Measurements from ENCODE around the gene AUTS2. TPM values are rescaled to one million over a fixed set of nuclear protein-coding genes. Genes with fewer than 3 reads are reported as not detected.
A peak's percentile ranks its signal among the peaks of the same experiment; 100 is the strongest.

Gene AUTS2
- total RNA-seq, 1 experiment from 2014 or later, result 50.0 TPM

GRCh38 chr7:70588191-70588921, 990.1 kb downstream of the AUTS2 start:
- H3K27me3 Mint-ChIP-seq (ENCODE audit: low read depth), result no peaks in the 10 kb centered on the region
- DNase-seq (ENCODE audit: low spot score) (no peak), ATAC-seq (no peak)
- H3K4me1 Mint-ChIP-seq, result peaks cover 48% of the 10 kb centered on the region
- H3K9me3 Mint-ChIP-seq, result no peaks in the 10 kb centered on the region
- POLR2A ChIA-PET, result no interaction called here
- TF ChIP-seq TEAD1 (CRISPR knock-in tag; IDR thresholded peaks at IDR 0.05), result no peak
- TF ChIP-seq ATF1 (CRISPR knock-in tag; IDR thresholded peaks at IDR 0.05), result no peak
- no peak for TF ChIP-seq OVOL2 (CRISPR knock-in tag; IDR thresholded peaks at IDR 0.05; ENCODE audit: borderline replicate concordance)
- TF ChIP-seq SOX15 (CRISPR knock-in tag; IDR thresholded peaks at IDR 0.05), result no peak
- TF ChIP-seq TP53 (CRISPR knock-in tag; IDR thresholded peaks at IDR 0.05), result no peak
- TF ChIP-seq CREM (CRISPR knock-in tag; IDR thresholded peaks at IDR 0.05), result no peak
- no peak for TF ChIP-seq ZNF425 (CRISPR knock-in tag; conservative IDR thresholded peaks at IDR 0.05)
- no peak for TF ChIP-seq ATF3 (CRISPR knock-in tag; conservative IDR thresholded peaks at IDR 0.05)
- no peak for TF ChIP-seq E2F5 (CRISPR knock-in tag; IDR thresholded peaks at IDR 0.05)
- no peak for TF ChIP-seq E2F4 (CRISPR knock-in tag; IDR thresholded peaks at IDR 0.05; ENCODE audit: borderline replicate concordance, low read depth)
- no peak for TF ChIP-seq ZBTB21 (CRISPR knock-in tag; IDR thresholded peaks at IDR 0.05; ENCODE audit: borderline replicate concordance)
- no peak for TF ChIP-seq NR1H2 (CRISPR knock-in tag; IDR thresholded peaks at IDR 0.05)
- TF ChIP-seq HMGA2 (CRISPR knock-in tag; IDR thresholded peaks at IDR 0.05), result no peak
- CTCF ChIA-PET, result interaction anchor here (1.0 kb wide), 1 partner anchor 112 kb away, joined by 3 read pairs; no protein-coding TSS in a partner anchor
- no peak overlapping the region for H3K27ac Mint-ChIP-seq
- no peak overlapping the region for H3K4me3 Mint-ChIP-seq
- H3K36me3 Mint-ChIP-seq, result no peaks in the 10 kb centered on the region

GRCh38 chr7:70589010-70589409, 990.7 kb downstream of the AUTS2 start:
- no peaks in the 10 kb centered on the region for H3K9me3 Mint-ChIP-seq
- no peak overlapping the region for H3K27ac Mint-ChIP-seq
- peaks cover 3% of the 10 kb centered on the region; the same call in 1 of the 2 replicates for H3K27me3 Mint-ChIP-seq (ENCODE audit: low read depth)
- DNase-seq (ENCODE audit: low spot score), result no peak
- TF ChIP-seq ERG (CRISPR knock-in tag; IDR thresholded peaks at IDR 0.05) (no peak), TEAD1 (CRISPR knock-in tag; IDR thresholded peaks at IDR 0.05) (no peak), MLX (CRISPR knock-in tag; IDR thresholded peaks at IDR 0.05) (no peak), ARID4B (CRISPR knock-in tag; IDR thresholded peaks at IDR 0.05; ENCODE audit: borderline replicate concordance) (no peak), ZNF423 (CRISPR knock-in tag; IDR thresholded peaks at IDR 0.05) (no peak), NFE2L1 (CRISPR knock-in tag; IDR thresholded peaks at IDR 0.05) (no peak), ZNF512 (CRISPR knock-in tag; IDR thresholded peaks at IDR 0.05; ENCODE audit: borderline replicate concordance) (no peak)
- H3K4me3 Mint-ChIP-seq, result no peak overlapping the region
- peaks cover 41% of the 10 kb centered on the region for H3K4me1 Mint-ChIP-seq
- no peaks in the 10 kb centered on the region for H3K36me3 Mint-ChIP-seq
- POLR2A ChIA-PET, result no interaction called here
- ATAC-seq, result peak; percentile 33; the same call in 1 of the 2 replicates
- CTCF ChIA-PET, result interaction anchor here (1.0 kb wide), 1 partner anchor 111 kb away, joined by 3 read pairs; no protein-coding TSS in a partner anchor
